ENCODE results near the gene PLOD2.
A peak's percentile ranks its signal among the peaks of the same experiment; 100 is the strongest.

Gene PLOD2

GRCh38 chr3:146170591-146170990, 9.6 kb upstream of the PLOD2 start:
- H3K9ac ChIP-seq: no peak overlapping the region
- H3K79me2 ChIP-seq: no peaks in the 10 kb centered on the region
- H3K27ac ChIP-seq: no peak overlapping the region
- H3K27me3 ChIP-seq (ENCODE audit: control insufficient read depth, insufficient read depth, low read length): no peaks in the 10 kb centered on the region
- no peak overlapping the region for H3K4me2 ChIP-seq (ENCODE audit: low read length)
- no peak overlapping the region for H3K4me3 ChIP-seq (ENCODE audit: low read depth, low read length)
- H3K4me1 ChIP-seq: no peaks in the 10 kb centered on the region
- H2AFZ ChIP-seq: no peak overlapping the region
- H3K36me3 ChIP-seq (ENCODE audit: control insufficient read depth, insufficient read depth, low read length): no peaks in the 10 kb centered on the region
- no peaks in the 10 kb centered on the region for H3K9me3 ChIP-seq (ENCODE audit: control insufficient read depth, low read length)
- TF ChIP-seq CTCF (IDR thresholded peaks at IDR 0.05): no peak

- no peaks in the 10 kb centered on the region for H3K79me2 ChIP-seq
- no peak overlapping the region for H2AFZ ChIP-seq
- H3K4me2 ChIP-seq (ENCODE audit: low read length): no peak overlapping the region
- no peaks in the 10 kb centered on the region for H3K4me1 ChIP-seq
- no peak overlapping the region for H3K4me3 ChIP-seq (ENCODE audit: low read depth, low read length)
- no peak overlapping the region for H3K9ac ChIP-seq
- no peaks in the 10 kb centered on the region for H3K36me3 ChIP-seq (ENCODE audit: control insufficient read depth, insufficient read depth, low read length)
- H3K9me3 ChIP-seq (ENCODE audit: control insufficient read depth, low read length): no peaks in the 10 kb centered on the region
- H3K27me3 ChIP-seq (ENCODE audit: control insufficient read depth, insufficient read depth, low read length): no peaks in the 10 kb centered on the region
- TF ChIP-seq CTCF (IDR thresholded peaks at IDR 0.05): no peak
- H3K27ac ChIP-seq: no peak overlapping the region
Observed at GRCh38 chr3:146169891-146170290, 8.9 kb upstream of the PLOD2 start.

GRCh38 chr3:146166826-146167225, 5.8 kb upstream of the PLOD2 start:
- TF ChIP-seq CTCF (IDR thresholded peaks at IDR 0.05): no peak
- Histone ChIP-seq H2AFZ (peak overlapping the region; percentile 54), H3K4me3 (ENCODE audit: low read depth, low read length) (no peak overlapping the region), H3K4me2 (ENCODE audit: low read length) (no peak overlapping the region), H3K27ac (no peak overlapping the region), H3K9me3 (ENCODE audit: control insufficient read depth, low read length) (no peaks in the 10 kb centered on the region), H3K36me3 (ENCODE audit: control insufficient read depth, insufficient read depth, low read length) (no peaks in the 10 kb centered on the region), H3K27me3 (ENCODE audit: control insufficient read depth, insufficient read depth, low read length) (no peaks in the 10 kb centered on the region), H3K79me2 (no peaks in the 10 kb centered on the region), H3K4me1 (no peaks in the 10 kb centered on the region), H3K9ac (no peak overlapping the region)

- Histone ChIP-seq H3K9me3 (ENCODE audit: control insufficient read depth, low read length) (no peaks in the 10 kb centered on the region), H3K79me2 (no peaks in the 10 kb centered on the region), H3K27ac (no peak overlapping the region), H3K9ac (no peak overlapping the region), H3K27me3 (ENCODE audit: control insufficient read depth, insufficient read depth, low read length) (no peaks in the 10 kb centered on the region), H3K4me3 (ENCODE audit: low read depth, low read length) (no peak overlapping the region), H3K36me3 (ENCODE audit: control insufficient read depth, insufficient read depth, low read length) (no peaks in the 10 kb centered on the region), H3K4me1 (no peaks in the 10 kb centered on the region), H3K4me2 (ENCODE audit: low read length) (no peak overlapping the region), H2AFZ (peak overlapping the region; percentile 10)
- TF ChIP-seq CTCF (IDR thresholded peaks at IDR 0.05): no peak
Observed at GRCh38 chr3:146166415-146166821, 5.4 kb upstream of the PLOD2 start.

- Histone ChIP-seq H3K9me3 (ENCODE audit: control insufficient read depth, low read length) (no peaks in the 10 kb centered on the region), H3K9ac (no peak overlapping the region), H3K27ac (no peak overlapping the region), H3K36me3 (ENCODE audit: control insufficient read depth, insufficient read depth, low read length) (no peaks in the 10 kb centered on the region), H2AFZ (peak overlapping the region; percentile 12), H3K4me2 (ENCODE audit: low read length) (no peak overlapping the region), H3K4me3 (ENCODE audit: low read depth, low read length) (no peak overlapping the region), H3K79me2 (no peaks in the 10 kb centered on the region), H3K4me1 (no peaks in the 10 kb centered on the region), H3K27me3 (ENCODE audit: control insufficient read depth, insufficient read depth, low read length) (no peaks in the 10 kb centered on the region)
- no peak for TF ChIP-seq CTCF (IDR thresholded peaks at IDR 0.05)
Observed at GRCh38 chr3:146165877-146166276, 4.9 kb upstream of the PLOD2 start.

Data from parathyroid adenoma (tissue), 2 donors.